Urothelium cell line (cell line): ENCODE measurements around the gene MAP2K1.
"Not testable (repeated sequence)": the region's sequence is repeated elsewhere in the genome, so short reads cannot be mapped to it uniquely, and the experiment has no call there.

Source experiments
- DNase-seq: peaks from one replicate; pipeline ENCODE4 v3.0.0; 2011; ENCODE audit warnings: low spot score, mixed read lengths
- FAIRE-seq: peaks from 2 replicates; lab custom pipeline; 2011; peaks lifted over from hg19 to GRCh38; lab: Jason Lieb, UNC

MAP2K1 gene

GRCh38 chr15:66472176-66472999 is 85.7 kb downstream of the MAP2K1 start:
- FAIRE-seq (no peak), DNase-seq (peak; percentile 64)

GRCh38 chr15:66474135-66474534 is 87.4 kb downstream of the MAP2K1 start:
- DNase-seq, result no peak
- no peak for FAIRE-seq

- FAIRE-seq (no peak), DNase-seq (no peak)
Observed at GRCh38 chr15:66474963-66475362, 88.3 kb downstream of the MAP2K1 start.

DNA sequence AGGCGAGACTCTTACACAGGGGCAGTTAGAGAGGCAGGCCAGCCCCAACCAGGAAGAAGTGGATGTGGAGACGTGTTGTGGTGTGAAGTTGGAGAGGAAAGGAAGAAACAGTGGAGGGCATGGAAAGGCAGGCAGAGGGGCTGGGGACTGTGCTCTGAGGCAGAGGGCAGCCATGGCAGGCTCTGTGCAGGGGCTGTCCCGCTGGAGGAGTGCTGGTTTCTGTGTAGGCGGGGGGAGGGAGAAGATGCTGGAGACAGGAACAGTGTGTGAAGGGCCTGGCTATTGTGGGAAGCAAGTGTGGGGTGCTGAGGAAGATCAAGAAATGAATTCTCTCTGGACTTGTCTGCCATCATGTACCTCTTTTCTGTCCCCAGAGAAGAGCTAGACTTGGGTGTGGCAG is 89.8 kb downstream of the MAP2K1 start:
- FAIRE-seq (no peak), DNase-seq (no peak)

GRCh38 chr15:66477011-66477410 is 90.3 kb downstream of the MAP2K1 start:
- FAIRE-seq (no peak), DNase-seq (no peak)

- DNase-seq (no peak), FAIRE-seq (no peak)
Observed at GRCh38 chr15:66480267-66480666, 93.6 kb downstream of the MAP2K1 start.

- peak; percentile 46 for FAIRE-seq
Observed at GRCh38 chr15:66481107-66481856, 94.6 kb downstream of the MAP2K1 start.

GRCh38 chr15:66482539-66482938 is 95.8 kb downstream of the MAP2K1 start:
- FAIRE-seq, result no peak
- no peak for DNase-seq

More at GRCh38 chr15:66481107-66481856, 94.6 kb downstream of the MAP2K1 start:
- DNase-seq, result no peak

GRCh38 chr15:66483131-66483566 is 96.4 kb downstream of the MAP2K1 start:
- DNase-seq (no peak), FAIRE-seq (no peak)

- FAIRE-seq (no peak), DNase-seq (no peak)
Observed at GRCh38 chr15:66484539-66485112, 97.9 kb downstream of the MAP2K1 start.

DNA sequence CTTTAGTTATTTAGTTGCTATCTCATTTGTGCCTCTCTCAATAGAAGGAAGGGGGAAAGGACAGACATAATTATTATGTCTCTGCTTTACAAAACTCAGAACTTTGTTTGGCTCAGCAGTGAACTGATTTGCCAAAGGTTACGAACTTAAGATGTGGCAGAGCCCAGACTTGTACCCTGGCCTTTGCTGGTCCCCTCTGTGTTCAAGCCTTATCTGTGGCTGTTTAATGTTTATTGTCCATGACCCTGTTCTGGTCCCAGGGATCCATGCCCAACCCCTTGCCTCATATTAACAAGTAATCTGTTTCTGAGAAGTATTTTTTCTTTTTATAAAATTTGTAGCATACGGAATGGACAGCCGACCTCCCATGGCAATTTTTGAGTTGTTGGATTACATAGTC is 100.2 kb downstream of the MAP2K1 start:
- FAIRE-seq (no peak), DNase-seq (no peak)

DNA sequence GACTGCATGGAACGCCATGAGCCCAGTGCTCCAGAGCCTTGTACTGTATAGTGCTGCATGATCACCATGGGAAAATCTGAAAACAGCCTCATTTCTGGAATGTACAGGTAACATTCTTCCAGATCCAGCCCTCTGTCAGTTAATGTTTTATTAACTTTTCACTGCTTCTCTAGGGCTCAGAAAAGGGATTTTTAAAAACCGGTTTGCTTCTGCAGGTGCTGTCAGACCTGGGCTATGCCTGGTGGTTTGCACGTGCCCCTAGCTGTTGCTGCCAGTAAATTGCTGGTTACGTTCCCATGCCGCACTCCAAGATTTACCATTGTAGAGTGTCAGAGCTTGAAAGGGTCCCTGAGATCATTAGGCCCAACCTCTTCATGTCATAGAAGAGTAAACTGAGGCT is 101.8 kb downstream of the MAP2K1 start:
- DNase-seq (no peak), FAIRE-seq (no peak)

DNA sequence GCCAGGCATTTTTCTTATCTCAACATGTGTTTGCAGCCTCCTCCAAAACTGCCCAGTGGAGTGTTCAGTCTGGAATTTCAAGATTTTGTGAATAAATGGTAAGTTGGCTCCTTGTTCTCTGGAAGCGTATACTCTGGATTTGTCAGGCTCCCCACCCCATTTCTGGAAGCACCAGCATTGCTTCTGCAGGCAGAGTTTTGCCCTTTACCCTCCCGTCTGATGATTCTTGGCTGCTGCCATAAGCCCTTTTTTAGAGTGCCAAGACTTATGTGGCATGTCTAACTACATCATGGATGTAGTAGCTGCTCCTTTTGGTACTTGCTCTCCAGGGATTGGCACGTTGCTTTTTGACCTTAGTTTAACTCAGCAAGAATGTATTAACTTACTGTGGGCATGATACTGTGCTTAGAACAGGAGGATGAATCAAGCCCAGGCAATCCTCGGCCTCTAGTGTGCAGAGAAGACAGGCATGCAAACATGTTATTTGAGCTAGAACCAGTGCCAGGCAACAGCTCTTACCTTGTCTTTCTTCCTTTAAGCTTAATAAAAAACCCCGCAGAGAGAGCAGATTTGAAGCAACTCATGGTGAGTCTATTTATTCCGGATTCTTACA is 102.6 kb downstream of the MAP2K1 start:
- DNase-seq, result no peak
- no peak for FAIRE-seq

GRCh38 chr15:66491846-66492245 is 105.1 kb downstream of the MAP2K1 start:
- FAIRE-seq, result no peak
- no peak for DNase-seq

- DNase-seq (no peak), FAIRE-seq (no peak)
Observed at GRCh38 chr15:66494262-66494661, 107.5 kb downstream of the MAP2K1 start.

GRCh38 chr15:66496951-66497501 is 110.3 kb downstream of the MAP2K1 start:
- DNase-seq (no peak), FAIRE-seq (no peak)

DNA sequence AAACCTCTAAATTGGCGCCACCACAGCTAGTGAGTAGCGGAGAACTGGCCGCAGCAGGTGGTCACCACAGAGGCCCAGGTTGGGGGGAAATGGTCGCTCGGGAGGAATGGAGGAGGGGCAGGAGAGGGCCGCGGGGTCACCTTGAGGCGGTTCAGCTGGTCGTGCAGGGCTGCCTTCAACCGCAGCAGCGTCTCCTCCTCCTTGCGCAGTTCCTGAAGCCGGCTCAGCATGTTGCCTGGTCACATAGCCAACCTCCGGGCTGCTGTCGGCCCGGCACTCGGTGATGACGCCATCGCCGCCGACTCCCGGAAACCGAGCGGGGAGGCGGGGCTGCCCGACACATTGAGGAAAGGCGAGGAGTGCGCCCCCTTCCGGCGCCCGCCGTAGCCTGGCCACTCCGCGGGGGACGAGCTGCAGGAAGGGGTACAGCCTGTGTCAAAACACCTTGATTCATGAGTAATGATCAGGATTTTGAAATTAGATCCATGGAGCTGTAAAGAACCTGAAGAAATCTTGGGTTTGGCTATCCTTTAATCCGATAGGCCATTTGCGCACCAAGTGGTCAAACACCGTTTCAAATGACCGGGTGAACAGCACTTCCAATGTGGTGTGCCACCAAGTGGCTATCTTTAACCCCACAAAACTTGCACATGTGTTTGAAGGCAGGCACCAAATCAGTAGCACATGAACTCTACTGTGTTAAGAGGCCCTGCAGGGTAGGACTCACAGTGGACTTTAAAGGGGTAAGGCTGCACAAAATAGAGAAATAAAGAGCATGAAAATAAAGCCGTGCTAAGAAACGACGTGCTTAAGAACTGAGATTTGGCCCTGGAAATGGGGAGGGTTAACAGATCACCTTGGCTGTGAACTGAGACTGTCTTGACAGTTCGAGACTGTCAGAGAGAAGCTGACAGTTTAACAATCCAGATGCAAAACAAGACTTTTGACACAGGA is 111.1 kb downstream of the MAP2K1 start, which contains the start of gene SNAPC5:
Gene SNAPC5 (minus strand): TSS at position 261 of the 954 bp plus-strand sequence. CDS start 31 bp downstream, at position 230.
- DNase-seq, result peak; percentile 97
- FAIRE-seq, result peak; percentile 86

GRCh38 chr15:66498501-66499386 is 112.0 kb downstream of the MAP2K1 start:
- DNase-seq (no peak), FAIRE-seq (no peak)

GRCh38 chr15:66500346-66500745 is 113.6 kb downstream of the MAP2K1 start:
- FAIRE-seq, DNase-seq: not testable (repeated sequence)
